ENCODE measurements around the gene TF.

DNA sequence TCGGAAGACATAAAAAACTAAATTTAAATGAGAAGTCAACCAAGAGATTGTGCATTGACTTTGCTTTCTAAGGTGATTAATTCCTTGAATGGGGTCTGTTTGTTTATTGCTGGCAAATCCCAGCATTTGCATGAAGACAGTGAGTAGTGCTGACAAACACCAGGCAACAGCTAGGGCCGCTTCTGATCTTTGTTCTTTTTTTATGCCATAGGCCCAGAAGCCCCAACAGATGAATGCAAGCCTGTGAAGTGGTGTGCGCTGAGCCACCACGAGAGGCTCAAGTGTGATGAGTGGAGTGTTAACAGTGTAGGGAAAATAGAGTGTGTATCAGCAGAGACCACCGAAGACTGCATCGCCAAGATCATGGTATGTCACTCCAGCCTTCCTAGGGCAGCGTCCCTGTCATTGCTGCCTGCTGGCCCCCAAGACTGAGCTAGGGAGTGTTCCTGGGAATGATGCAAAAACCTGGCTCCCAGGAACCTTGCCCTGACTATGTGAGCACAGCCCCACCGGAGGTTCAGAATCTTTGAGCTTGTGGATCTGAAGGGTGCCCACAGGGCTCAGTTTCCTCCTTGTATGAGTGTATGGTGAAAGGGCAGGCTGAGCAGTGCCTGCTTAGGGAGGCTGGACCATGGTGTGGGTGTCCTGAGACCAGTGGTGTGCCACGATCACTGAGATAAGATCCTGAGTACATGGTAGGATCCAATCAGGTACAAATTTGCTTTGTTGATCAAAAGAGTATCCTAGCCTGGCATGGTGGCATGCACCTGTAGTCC, 13.0 kb downstream of the TF start:
- TF ChIP-seq CTCF (conservative IDR thresholded peaks at IDR 0.05 in 1 of 2, IDR thresholded peaks at IDR 0.05 in 1 of 2; ENCODE audit: extremely low read depth in 1 of 2, insufficient read depth in 1 of 2, low read depth in 1 of 2, low read length in 2 of 2): no peak
- TF ChIP-seq EZH2 (IDR thresholded peaks at IDR 0.05; ENCODE audit: borderline replicate concordance, low read length): no peak
